Panc1 (cell line): ENCODE measurements around the gene CD79A. TPM values are rescaled to one million over a fixed set of nuclear protein-coding genes. Genes with fewer than 3 reads are reported as not detected.

ENCODE experiments used
- ATAC-seq: fragments of 200-7000 bp; cut with Tn5 transposase; 2 replicates; pipeline ENCODE4 v1.9.1; 2020; ENCODE audit warnings: mild to moderate bottlenecking, moderate library complexity
- BruUV-seq: library from RNA; stranded (reverse); fragments of 400-500 nt; replicated peaks from 2 replicates; lab custom pipeline; 2021; lab: Mats Ljungman, UMichigan
- CTCF ChIA-PET: fragments of 300-600 bp; sonication (Branson Sonifier 250); formaldehyde crosslinking; loops from one replicate; lab custom pipeline; 2022; ENCODE audit warnings: antibody characterized with exemption; lab: Charles Lee
- POLR2A ChIA-PET: fragments of 300-600 bp; sonication (Branson Sonifier 250); formaldehyde crosslinking; loops from one replicate; lab custom pipeline; 2022; ENCODE audit warnings: antibody characterized with exemption; lab: Charles Lee
- DNase-seq: peaks from one replicate; pipeline ENCODE4 v3.0.0-alpha.2; 2010; ENCODE audit warnings: low read depth, low spot score
- H3K27ac ChIP-seq: 2 replicates; pipeline ENCODE4 v1.5.1; 2011; ENCODE audit warnings: mild to moderate bottlenecking, low read length, inconsistent platforms
- H3K27me3 ChIP-seq: fragments of 200-500 bp; sonication (Bioruptor generic); 2 replicates; pipeline ENCODE4 v1.6.0; 2014; ENCODE audit warnings: low read length, inconsistent platforms; ENCODE audit not compliant: control insufficient read depth, insufficient read depth
- H3K36me3 ChIP-seq: fragments of 200-500 bp; sonication (Bioruptor generic); 2 replicates; pipeline ENCODE4 v1.5.1; 2014; ENCODE audit warnings: inconsistent platforms, mild to moderate bottlenecking, low read length, moderate library complexity; ENCODE audit not compliant: control insufficient read depth, insufficient read depth
- H3K4me1 ChIP-seq: 2 replicates; pipeline ENCODE4 v1.5.1; 2011; ENCODE audit warnings: inconsistent platforms, mild to moderate bottlenecking, low read length, moderate library complexity; ENCODE audit not compliant: control insufficient read depth, insufficient read depth
- H3K4me3 ChIP-seq, 2 experiments: 2 replicates each; pipeline ENCODE4 v1.5.1; 2011 to 2012; ENCODE audit warnings: low read depth in 2 of 2, low read length in 2 of 2, mild to moderate bottlenecking in 2 of 2, inconsistent platforms in 1 of 2, moderate library complexity in 1 of 2
- H3K9me3 ChIP-seq: fragments of 200-500 bp; sonication (Bioruptor generic); 2 replicates; pipeline ENCODE4 v1.5.1; 2014; ENCODE audit warnings: low read depth, mild to moderate bottlenecking, inconsistent platforms, low read length, moderate library complexity; ENCODE audit not compliant: control insufficient read depth, insufficient read depth
- POLR2AphosphoS5 ChIP-seq: IDR thresholded peaks from 2 replicates; pipeline ENCODE4 v1.6.1; 2012; ENCODE audit warnings: mild to moderate bottlenecking, low read depth, low read length, moderate library complexity
- REST ChIP-seq, 2 experiments: IDR thresholded peaks; 2 replicates each; pipeline ENCODE4 v1.6.1; 2011 to 2012; ENCODE audit warnings: low read depth in 2 of 2, control low read depth in 1 of 2, low read length in 1 of 2, mild to moderate bottlenecking in 1 of 2, moderate library complexity in 1 of 2; ENCODE audit not compliant: insufficient read depth in 1 of 2
- SIN3A ChIP-seq: IDR thresholded peaks from 2 replicates; pipeline ENCODE4 v1.6.1; 2012; ENCODE audit warnings: low read depth, mild to moderate bottlenecking, low read length, moderate library complexity, borderline replicate concordance; ENCODE audit not compliant: insufficient read depth
- TCF7L2 ChIP-seq: IDR thresholded peaks from 2 replicates; pipeline ENCODE4 v1.6.1; 2011; ENCODE audit warnings: mild to moderate bottlenecking, low read depth, low read length, inconsistent platforms
- in situ Hi-C: cut with HindIII; loops from 2 replicates; pipeline ENCODE4 v1.10.0; 2016; ENCODE audit warnings: low sequenced_read_pairs, low pct_unique_long_range_greater_than_20kb
- intact Hi-C: fragments of 100-400 bp; cut with micrococcal nuclease; formaldehyde crosslinking; loops from one replicate; pipeline ENCODE4 v1.10.0; 2022; ENCODE audit not compliant: unreplicated experiment
- total RNA-seq: library from RNA; stranded (reverse); gene quantifications from one replicate; pipeline ENCODE4 v1.2.1, GENCODE V29; 2021; ENCODE audit not compliant: unreplicated experiment
- TF ChIP-seq, protein P1 (sequence below): fragments of 450-650 bp; IDR thresholded peaks from 2 replicates; pipeline ENCODE4 v1.5.1; 2017; ENCODE audit warnings: mild to moderate bottlenecking

The CD79A gene
- total RNA-seq, 1 experiment from 2014 or later: 0.59 TPM

DNA sequence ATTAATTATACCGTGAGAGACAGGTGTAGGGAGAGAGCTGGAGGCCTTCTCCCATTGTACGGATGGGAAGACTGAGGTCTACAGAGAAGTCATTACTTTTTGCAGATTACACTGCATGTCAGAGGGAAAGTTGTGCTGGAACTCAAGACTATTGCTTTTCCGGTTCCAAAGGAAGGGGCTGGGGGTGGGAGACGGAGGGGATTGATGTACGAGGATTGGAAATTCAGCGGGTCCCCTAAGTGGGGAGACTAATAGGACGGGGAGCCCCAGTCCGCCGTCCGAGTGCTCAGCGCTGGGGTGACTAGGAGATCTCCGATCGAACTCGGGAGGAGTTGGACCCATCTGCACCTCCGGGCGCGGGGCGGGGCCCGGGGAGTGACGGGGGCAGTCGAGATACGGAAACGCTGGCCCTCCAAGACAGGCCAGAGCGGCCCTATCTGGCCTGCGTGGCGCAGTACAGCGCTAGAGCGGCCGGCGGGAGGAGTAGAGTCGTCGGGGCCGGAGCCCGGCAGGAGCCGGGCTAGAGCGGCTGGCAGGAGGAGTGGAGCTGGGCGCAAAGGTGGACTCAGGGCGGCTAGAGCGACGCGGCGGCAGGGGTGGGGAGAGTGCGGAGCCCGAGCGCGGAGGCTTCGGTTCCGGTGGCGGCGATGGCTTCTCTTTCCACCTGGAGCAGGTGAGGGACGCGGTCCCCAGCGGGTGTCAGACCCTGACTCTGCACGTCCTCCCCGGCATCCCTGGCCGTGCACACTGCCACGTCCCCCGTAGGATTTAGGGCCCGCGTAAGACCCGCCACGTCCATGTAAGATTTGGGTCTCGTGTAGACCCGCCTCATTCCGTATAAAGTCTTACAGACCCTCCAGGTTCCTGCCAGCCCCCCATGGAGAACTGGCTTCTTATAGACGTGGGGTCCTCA lies 7.0 kb downstream of the CD79A start:
- ChIA-PET CTCF (no interaction called here), POLR2A (no interaction called here)
- Histone ChIP-seq H3K36me3 (no peaks in the 10 kb centered on the region; the same call in 1 of the 2 replicates), H3K27me3 (no peaks in the 10 kb centered on the region), H3K27ac (peak overlapping the region; percentile 90), H3K9me3 (no peaks in the 10 kb centered on the region), H3K4me1 (peaks cover 25% of the 10 kb centered on the region), H3K4me3 (peak overlapping the region; percentile 79 to 93)
- TF ChIP-seq REST (IDR thresholded peaks at IDR 0.05; ENCODE audit: insufficient read depth in 1 of 2, low read depth in 2 of 2, low read length in 1 of 2): no peak
- peak; percentile 70; the same call in 1 of the 2 replicates for TF ChIP-seq SIN3A
- TF ChIP-seq, protein P1, sequence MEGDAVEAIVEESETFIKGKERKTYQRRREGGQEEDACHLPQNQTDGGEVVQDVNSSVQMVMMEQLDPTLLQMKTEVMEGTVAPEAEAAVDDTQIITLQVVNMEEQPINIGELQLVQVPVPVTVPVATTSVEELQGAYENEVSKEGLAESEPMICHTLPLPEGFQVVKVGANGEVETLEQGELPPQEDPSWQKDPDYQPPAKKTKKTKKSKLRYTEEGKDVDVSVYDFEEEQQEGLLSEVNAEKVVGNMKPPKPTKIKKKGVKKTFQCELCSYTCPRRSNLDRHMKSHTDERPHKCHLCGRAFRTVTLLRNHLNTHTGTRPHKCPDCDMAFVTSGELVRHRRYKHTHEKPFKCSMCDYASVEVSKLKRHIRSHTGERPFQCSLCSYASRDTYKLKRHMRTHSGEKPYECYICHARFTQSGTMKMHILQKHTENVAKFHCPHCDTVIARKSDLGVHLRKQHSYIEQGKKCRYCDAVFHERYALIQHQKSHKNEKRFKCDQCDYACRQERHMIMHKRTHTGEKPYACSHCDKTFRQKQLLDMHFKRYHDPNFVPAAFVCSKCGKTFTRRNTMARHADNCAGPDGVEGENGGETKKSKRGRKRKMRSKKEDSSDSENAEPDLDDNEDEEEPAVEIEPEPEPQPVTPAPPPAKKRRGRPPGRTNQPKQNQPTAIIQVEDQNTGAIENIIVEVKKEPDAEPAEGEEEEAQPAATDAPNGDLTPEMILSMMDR: no peak
- peak; percentile 57 for TF ChIP-seq POLR2AphosphoS5
- TF ChIP-seq TCF7L2: no peak
- TSS peak; percentile 64 for BruUV-seq
- in situ Hi-C loops (no loop called here), intact Hi-C loops (loop anchor here (10.0 kb wide), 1 partner anchor 51 kb away; no protein-coding TSS in a partner anchor)
- DNase-seq (peak; percentile 68), ATAC-seq (peak; percentile 95)

- in situ Hi-C loops (no loop called here), intact Hi-C loops (loop anchor here (10.0 kb wide), 1 partner anchor 48 kb away; no protein-coding TSS in a partner anchor)
- CTCF ChIA-PET: interaction anchor here (0.5 kb wide), 2 partner anchors 363 to 542 kb away, joined by 3 read pairs; no protein-coding TSS in a partner anchor
- no peaks in the 10 kb centered on the region for H3K27me3 ChIP-seq
- ATAC-seq: no peak
- no peaks in the 10 kb centered on the region for H3K9me3 ChIP-seq
- POLR2A ChIA-PET: interaction anchor here (0.6 kb wide), 1 partner anchor 133 kb away, joined by 4 read pairs; no protein-coding TSS in a partner anchor
- TSS peak; percentile 36 for BruUV-seq
- DNase-seq: no peak
- H3K27ac ChIP-seq: peak overlapping the region; percentile 51
- H3K4me3 ChIP-seq: no peak overlapping the region
- TF ChIP-seq SIN3A: no peak
- TF ChIP-seq, protein P1: no peak
- no peak for TF ChIP-seq POLR2AphosphoS5
- TF ChIP-seq TCF7L2: no peak
- TF ChIP-seq REST (IDR thresholded peaks at IDR 0.05; ENCODE audit: insufficient read depth in 1 of 2, low read depth in 2 of 2, low read length in 1 of 2): no peak
- H3K36me3 ChIP-seq: no peaks in the 10 kb centered on the region; the same call in 1 of the 2 replicates
- H3K4me1 ChIP-seq: peaks cover 25% of the 10 kb centered on the region
Measured at GRCh38 chr19:41886761-41887710, 10.0 kb downstream of the CD79A start.
